HG03571 (cell line): ENCODE data around the gene WDR12.
"Not testable (repeated sequence)": the region's sequence is repeated elsewhere in the genome, so short reads cannot be mapped to it uniquely, and the experiment has no call there.

Source experiments
- ATAC-seq: cut with Tn5 transposase; IDR thresholded peaks from one replicate; pipeline ENCODE4 v1.9.1; 2021; ENCODE audit not compliant: unreplicated experiment

Gene WDR12

GRCh38 chr2:202885190-202885589 lies 26.3 kb downstream of the WDR12 start:
- ATAC-seq: no peak

GRCh38 chr2:202883987-202884675 lies 27.3 kb downstream of the WDR12 start:
- ATAC-seq: no peak

- no peak for ATAC-seq
Observed at GRCh38 chr2:202881570-202881969, 29.9 kb downstream of the WDR12 start.

- no peak for ATAC-seq
Observed at GRCh38 chr2:202877699-202878098, 33.8 kb downstream of the WDR12 start.

- peak; percentile 50 for ATAC-seq
Observed at GRCh38 chr2:202871300-202872141, 40.0 kb downstream of the WDR12 start, which contains the start of gene ICA1L. Gene ICA1L, minus strand, starts transcription at chr2:202871766. Its CDS starts 42,757 bp downstream, at chr2:202829009.

GRCh38 chr2:202870431-202871299 lies 40.8 kb downstream of the WDR12 start:
- peak; percentile 57 for ATAC-seq

GRCh38 chr2:202861987-202862386 lies 49.5 kb downstream of the WDR12 start:
- no peak for ATAC-seq

- ATAC-seq: no peak
Observed at GRCh38 chr2:202858601-202859000, 52.9 kb downstream of the WDR12 start.

GRCh38 chr2:202849343-202849742 lies 62.1 kb downstream of the WDR12 start:
- not testable (repeated sequence) for ATAC-seq

GRCh38 chr2:202848813-202849212 lies 62.7 kb downstream of the WDR12 start:
- no peak for ATAC-seq

- peak; percentile 72 for ATAC-seq
Observed at GRCh38 chr2:202847693-202848524, 63.6 kb downstream of the WDR12 start.

GRCh38 chr2:202844656-202845055 lies 66.8 kb downstream of the WDR12 start:
- ATAC-seq: no peak

- ATAC-seq: no peak
Observed at GRCh38 chr2:202842690-202843089, 68.8 kb downstream of the WDR12 start.

- no peak for ATAC-seq
Observed at GRCh38 chr2:202841090-202841867, 70.2 kb downstream of the WDR12 start.

- no peak for ATAC-seq
Observed at GRCh38 chr2:202831242-202832220, 79.9 kb downstream of the WDR12 start.

- ATAC-seq: no peak
Observed at GRCh38 chr2:202824901-202825300, 86.6 kb downstream of the WDR12 start.
